T-helper 2 cell treated with Interferon-gamma antibody and Interleukin-4, amounts not matched to agents 100 ng/mL and 5 ng/mL, for 36 hours (primary cell): ENCODE measurements around the gene IER2. TPM values are rescaled to one million over a fixed set of nuclear protein-coding genes. Genes with fewer than 3 reads are reported as not detected.
"Not testable (repeated sequence)": the region's sequence is repeated elsewhere in the genome, so short reads cannot be mapped to it uniquely, and the experiment has no call there.

ENCODE experiments used
- intact Hi-C: fragments of 100-400 bp; cut with micrococcal nuclease; formaldehyde crosslinking; loops from one replicate; pipeline ENCODE4 v1.15.1; 2023
- total RNA-seq: library from RNA; stranded (reverse); gene quantifications from 2 replicates; pipeline ENCODE4 v1.2.3, GENCODE V29; 2022

Gene IER2
- total RNA-seq, 1 donor from 2014 or later, result 188 TPM

GRCh38 chr19:13190781-13191540 lies 40.8 kb downstream of the IER2 start:
- intact Hi-C loops, result no loop called here

- intact Hi-C loops, result loop anchor here (1.0 kb wide), 1 partner anchor 67 kb away; no protein-coding TSS in a partner anchor
These were observed 45.5 kb downstream of the IER2 start for GRCh38 chr19:13195678-13196077.

GRCh38 chr19:13198634-13199033 lies 48.4 kb downstream of the IER2 start:
- intact Hi-C loops, result no loop called here

GRCh38 chr19:13202112-13202511 lies 51.9 kb downstream of the IER2 start:
- intact Hi-C loops, result not testable (repeated sequence)

Other genes starting within 250 kb of the IER2 start
- gene SYCE2, start 231.1 kb upstream of the IER2 start, total RNA-seq, result 2.5 and 3.8 TPM in 2 replicates
- gene FARSA, start 216.7 kb upstream of the IER2 start, total RNA-seq, result 100 TPM in 2 replicates
- 1,104 and 1,112 TPM in 2 replicates for gene CALR, start 211.8 kb upstream of the IER2 start, total RNA-seq
- 115 and 119 TPM in 2 replicates for gene RAD23A, start 204.5 kb upstream of the IER2 start, total RNA-seq
- 17.6 and 19.6 TPM in 2 replicates for gene GADD45GIP1, start 193.2 kb upstream of the IER2 start, total RNA-seq
- gene DAND5, start 180.8 kb upstream of the IER2 start, total RNA-seq, result not detected in 2 replicates
- gene NFIX, start 154.9 kb upstream of the IER2 start, total RNA-seq, result 0.91 and 1.3 TPM in 2 replicates
- gene LYL1, start 47.6 kb upstream of the IER2 start, total RNA-seq, result 7.0 and 8.8 TPM in 2 replicates
- gene TRMT1, start 33.7 kb upstream of the IER2 start, total RNA-seq, result 68.0 TPM in 2 replicates
- 77.4 and 81.8 TPM in 2 replicates for gene NACC1, start 32.1 kb upstream of the IER2 start, total RNA-seq
- gene STX10, start within 50 bp of the IER2 start, total RNA-seq, result 56.2 and 56.6 TPM in 2 replicates